Spleen (tissue), 11 donors: ENCODE data around the gene ESF1. TPM values are rescaled to one million over a fixed set of nuclear protein-coding genes. Genes with fewer than 3 reads are reported as not detected.
A peak's percentile ranks its signal among the peaks of the same experiment; 100 is the strongest.

Source experiments
- DNase-seq: peaks from one replicate; pipeline ENCODE4 v3.0.0-alpha.2; 2020
- H3K27ac ChIP-seq, 8 donors: fragments of 200-600 bp; sonication (generic) in 7 of 8; 1 replicate in 4 of 8; 2 replicates in 4 of 8; pipeline versions ENCODE4 v1.5.0 to v1.8.0; 2016 to 2021; ENCODE audit warnings: inconsistent platforms in 4 of 8, mild to moderate bottlenecking in 4 of 8, moderate library complexity in 1 of 8
- H3K27me3 ChIP-seq, 7 donors: fragments of 200-600 bp; sonication (generic) in 6 of 7; replicated peaks in 1 of 7; 1 replicate in 4 of 7; 2 replicates in 3 of 7; pipeline versions ENCODE4 v1.5.0 to v1.8.0; 2016 to 2021; ENCODE audit warnings: inconsistent platforms in 3 of 7, mild to moderate bottlenecking in 1 of 7
- H3K36me3 ChIP-seq, 6 donors: fragments of 200-600 bp; sonication (generic) in 5 of 6; 1 replicate in 4 of 6; 2 replicates in 2 of 6; pipeline versions ENCODE4 v1.5.0 to v1.8.0; 2016 to 2021; ENCODE audit warnings: inconsistent platforms in 2 of 6
- H3K4me1 ChIP-seq, 6 donors: fragments of 200-600 bp; sonication (generic) in 5 of 6; 1 replicate in 3 of 6; 2 replicates in 3 of 6; pipeline versions ENCODE4 v1.5.0 to v1.8.0; 2016 to 2021; ENCODE audit warnings: inconsistent platforms in 3 of 6
- H3K4me3 ChIP-seq, 8 donors: fragments of 200-600 bp; sonication (generic) in 7 of 8; 1 replicate in 4 of 8; 2 replicates in 4 of 8; pipeline versions ENCODE4 v1.5.0 to v1.8.0; 2016 to 2021; ENCODE audit warnings: inconsistent platforms in 4 of 8, mild to moderate bottlenecking in 4 of 8, moderate library complexity in 2 of 8
- H3K9me3 ChIP-seq, 8 donors: fragments of 200-600 bp; sonication (generic) in 7 of 8; 1 replicate in 4 of 8; 2 replicates in 4 of 8; pipeline versions ENCODE4 v1.5.0 to v1.8.0; 2016 to 2021; ENCODE audit warnings: inconsistent platforms in 4 of 8
- CTCF ChIP-seq, 11 experiments: fragments of 200-600 bp in 7 of 11; fragments of 450-650 bp in 4 of 11; sonication (generic) in 4 of 11; IDR thresholded peaks in 8 of 11; conservative IDR thresholded peaks in 3 of 11; 1 replicate in 7 of 11; 2 replicates in 4 of 11; pipeline versions ENCODE4 v1.4.0 to v1.8.0; 2016 to 2021; ENCODE audit warnings: antibody characterized with exemption in 11 of 11, inconsistent platforms in 4 of 11, mild to moderate bottlenecking in 1 of 11
- POLR2A ChIP-seq, 3 donors: fragments of 450-650 bp; IDR thresholded peaks; one replicate each; pipeline ENCODE4 v1.5.1; 2017; ENCODE audit warnings: antibody characterized with exemption in 3 of 3, mild to moderate bottlenecking in 1 of 3
- POLR2AphosphoS5 ChIP-seq, 3 donors: sonication (generic); formaldehyde crosslinking; IDR thresholded peaks; one replicate each; pipeline ENCODE4 v1.5.1; 2017; ENCODE audit warnings: antibody characterized with exemption in 3 of 3
- WGBS, 5 donors: extraction: QIAGEN DNeasy Blood & Tissue Kit in 3 of 5; methylation state at CpG; one replicate each; pipeline versions ENCODE4 v1.1.5 to v1.1.7; 2013 to 2018; 5-methylcytosine and 5-hydroxymethylcytosine counted together
- intact Hi-C: fragments of 100-400 bp; cut with DNase I; formaldehyde crosslinking; loops from one replicate; pipeline ENCODE4 v1.15.0; 2023; ENCODE audit warnings: low total_unique reads
- polyA plus RNA-seq, 3 donors: library from polyadenylated mRNA; stranded (reverse); fragments of 200-250 nt; gene quantifications; one replicate each; pipeline ENCODE4 v1.2.1, GENCODE V29; 2013
- total RNA-seq, 7 donors: library from RNA; depleted of rRNA in 3 of 7; stranded (reverse); fragments of >200 nt in 3 of 7; fragmentation: NEBNext Ultra II Directional in 4 of 7; extraction: Animal tissue kit (Norgen Biotek cat#: 25700) in 4 of 7; gene quantifications; one replicate each; pipeline versions ENCODE4 v1.1.0 to v1.2.1, GENCODE V29; 2016 to 2021
- donor health status: healthy with polysubstance abuse.
- donor health status: DM: no; HTN: no; CAD: no; lungs with moderate emphysema.
- donor health status: DM: no; HTN: no; CAD: no.
- donor health status: Bipolar disorder and iron deficiency.
- donor health status: healthy.
- donor health status: DM: no; HTN: no; CAD: no.
- donor health status: DM: yes; HTN: yes; CAD: no.

The ESF1 gene
- total and polyA plus RNA-seq, 10 donors = 6.9 to 15.6 (median 13.1) TPM

GRCh38 chr20:13777171-13777601 is 7.5 kb downstream of the ESF1 start:
- Histone ChIP-seq H3K27me3 (no peaks in the 10 kb centered on the region), H3K4me1 (peaks cover 0 to 48% (median 8%) of the 10 kb centered on the region in 6 donors), H3K27ac (no peak overlapping the region), H3K9me3 (no peaks in the 10 kb centered on the region), H3K4me3 (no peak overlapping the region), H3K36me3 (peaks cover 0 to 94% (median 53%) of the 10 kb centered on the region in 6 donors)
- intact Hi-C loops = no loop called here
- no peak for DNase-seq
- TF ChIP-seq POLR2A (IDR thresholded peaks at IDR 0.05) (no peak), CTCF (IDR thresholded peaks at IDR 0.05 in 8 of 11, conservative IDR thresholded peaks at IDR 0.05 in 3 of 11) (no peak), POLR2AphosphoS5 (IDR thresholded peaks at IDR 0.05) (no peak)
- WGBS, 5 donors = 56 to 82% (median 69%) methylated on average over 4 of the region's 4 CpGs

GRCh38 chr20:13775867-13776266 is 8.9 kb downstream of the ESF1 start:
- no peaks in the 10 kb centered on the region for H3K27me3 ChIP-seq
- peaks cover 0 to 94% (median 46%) of the 10 kb centered on the region in 6 donors for H3K36me3 ChIP-seq
- intact Hi-C loops = no loop called here
- H3K4me3 ChIP-seq = no peak overlapping the region
- no peak for DNase-seq
- 70 to 84% (median 73%) methylated on average over 4 of the region's 4 CpGs for WGBS, 5 donors
- no peak for TF ChIP-seq POLR2A (IDR thresholded peaks at IDR 0.05)
- TF ChIP-seq POLR2AphosphoS5 (IDR thresholded peaks at IDR 0.05) = no peak
- no peak for TF ChIP-seq CTCF (IDR thresholded peaks at IDR 0.05 in 8 of 11, conservative IDR thresholded peaks at IDR 0.05 in 3 of 11)
- peaks cover 0 to 39% (median 8%) of the 10 kb centered on the region in 6 donors for H3K4me1 ChIP-seq
- no peak overlapping the region for H3K27ac ChIP-seq
- no peaks in the 10 kb centered on the region for H3K9me3 ChIP-seq

- peaks cover 0 to 100% (median 68%) of the 10 kb centered on the region in 6 donors for H3K36me3 ChIP-seq
- 64 to 91% (median 76%) methylated on average over 4 of the region's 4 CpGs for WGBS, 5 donors
- TF ChIP-seq POLR2AphosphoS5 (IDR thresholded peaks at IDR 0.05) (no peak), POLR2A (IDR thresholded peaks at IDR 0.05) (no peak), CTCF (IDR thresholded peaks at IDR 0.05 in 8 of 11, conservative IDR thresholded peaks at IDR 0.05 in 3 of 11) (no peak)
Observed at GRCh38 chr20:13772529-13772928, 12.2 kb downstream of the ESF1 start.

GRCh38 chr20:13771853-13772453 is 12.8 kb downstream of the ESF1 start:
- Histone ChIP-seq H3K9me3 (no peaks in the 10 kb centered on the region), H3K36me3 (peaks cover 0 to 100% (median 69%) of the 10 kb centered on the region in 6 donors), H3K4me3 (no peak overlapping the region), H3K27me3 (no peaks in the 10 kb centered on the region), H3K4me1 (peaks cover 0 to under 1% (median 0%) of the 10 kb centered on the region in 6 donors), H3K27ac (no peak overlapping the region)
- intact Hi-C loops = loop anchor here (5.0 kb wide), 1 partner anchor 650 kb away; no protein-coding TSS in a partner anchor
- WGBS, 5 donors = 60 to 78% (median 67%) methylated on average over 4 of the region's 4 CpGs
- TF ChIP-seq POLR2A (IDR thresholded peaks at IDR 0.05) (no peak), CTCF (IDR thresholded peaks at IDR 0.05 in 8 of 11, conservative IDR thresholded peaks at IDR 0.05 in 3 of 11) (peak in 8 of 11 experiments; percentile 20 to 55 (median 38))
- DNase-seq = no peak

More at GRCh38 chr20:13772529-13772928, 12.2 kb downstream of the ESF1 start:
- Histone ChIP-seq H3K4me3 (no peak overlapping the region), H3K9me3 (no peaks in the 10 kb centered on the region), H3K27me3 (no peaks in the 10 kb centered on the region), H3K27ac (no peak overlapping the region), H3K4me1 (peaks cover 0 to 7% (median 0%) of the 10 kb centered on the region in 6 donors)
- intact Hi-C loops = loop anchor here (5.0 kb wide), 1 partner anchor 650 kb away; no protein-coding TSS in a partner anchor
- no peak for DNase-seq
